Umbilical cord (tissue), 2 donors: ENCODE measurements around the gene SPTB. TPM values are rescaled to one million over a fixed set of nuclear protein-coding genes. Genes with fewer than 3 reads are reported as not detected.

ENCODE experiments used
- DNase-seq: peaks from one replicate; pipeline ENCODE4 v3.0.0-alpha.2; 2015; ENCODE audit warnings: low spot score
- total RNA-seq: library from RNA; depleted of rRNA; stranded (reverse); fragments of >200 nt; gene quantifications from one replicate; pipeline ENCODE4 v1.2.3, GENCODE V29; 2014; ENCODE audit warnings: low replicate concordance; ENCODE audit not compliant: insufficient read depth

Gene SPTB
- total RNA-seq, 1 donor from 2014 or later = 25.0 TPM

DNA sequence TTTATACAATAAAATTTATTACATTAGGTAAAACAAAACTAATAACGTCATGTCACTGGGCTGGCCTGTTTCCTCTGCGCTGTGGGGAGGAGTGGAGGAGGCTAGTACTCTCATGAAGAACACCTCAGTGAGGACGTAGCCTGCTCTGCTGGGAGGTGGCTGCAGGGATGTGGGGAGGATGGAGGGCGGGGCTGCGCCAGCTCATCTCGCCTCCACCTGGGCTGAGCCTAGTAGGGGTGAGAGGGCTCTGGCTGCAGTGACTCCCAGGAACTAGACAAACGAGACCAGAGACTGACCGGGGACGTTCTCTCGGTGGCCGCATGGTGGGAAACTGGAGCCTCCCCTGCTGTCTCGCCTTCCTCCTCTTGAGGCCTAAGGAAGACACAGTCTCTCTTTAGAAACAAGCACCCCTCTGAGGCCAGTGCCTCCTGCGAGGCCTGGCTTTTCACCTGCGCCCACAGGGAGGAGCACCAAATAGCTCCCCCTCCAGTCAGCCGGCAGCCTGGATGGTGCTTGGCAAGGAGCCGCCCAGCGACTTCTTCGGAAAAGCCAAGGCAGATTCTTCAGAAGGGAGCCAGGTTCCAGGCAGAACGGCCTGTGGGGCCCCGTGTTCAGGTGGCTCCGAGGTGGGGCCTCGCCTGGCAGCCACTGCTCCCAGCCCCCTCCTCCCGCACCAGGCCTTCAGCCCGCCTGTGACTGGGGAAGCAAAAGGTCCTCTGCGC is 113.1 kb downstream of the SPTB start:
- DNase-seq = no peak

- DNase-seq = no peak
Observed at GRCh38 chr14:64765740-64766302, 113.9 kb downstream of the SPTB start.

- DNase-seq = peak; percentile 84
Observed at GRCh38 chr14:64764641-64765520, 114.8 kb downstream of the SPTB start.

DNA sequence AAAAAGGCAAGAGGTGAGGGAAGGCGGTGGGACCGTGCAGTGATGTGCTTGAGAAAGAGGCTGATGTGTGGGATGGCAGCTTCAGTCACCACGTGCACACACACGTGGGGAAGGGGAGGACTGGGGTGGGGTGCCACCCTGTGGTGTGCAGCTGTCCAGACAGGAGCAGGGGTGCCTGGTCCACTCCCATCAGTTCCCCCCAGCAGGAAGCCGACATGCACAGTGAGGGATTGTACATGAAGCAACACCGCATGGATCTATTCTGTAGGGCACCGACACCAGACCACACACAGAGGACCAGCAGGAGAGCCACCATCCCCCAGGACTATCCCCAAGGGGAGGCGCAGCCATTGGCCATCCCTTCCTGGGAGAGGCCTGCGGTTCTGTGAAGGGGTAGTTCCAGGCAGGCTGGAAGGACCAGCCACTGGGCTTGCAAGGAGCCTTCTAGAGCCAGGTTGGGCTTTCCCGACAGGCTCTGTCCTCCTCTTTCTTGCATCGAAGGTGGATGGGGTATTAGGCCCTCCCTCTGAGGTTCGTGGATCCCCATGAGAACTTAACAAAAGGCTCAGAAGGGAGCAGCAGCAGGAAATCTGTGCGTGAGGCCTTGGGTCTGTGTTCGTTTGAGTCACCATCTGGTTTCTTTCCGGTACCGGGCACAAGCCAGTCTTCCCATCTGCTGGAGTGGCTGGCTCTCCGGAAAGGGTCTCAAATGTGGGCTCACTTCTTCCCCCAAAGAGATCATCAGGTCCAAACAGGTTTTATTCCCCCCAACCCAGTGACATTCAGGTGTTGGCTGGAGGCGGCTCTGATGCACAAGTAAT is 115.7 kb downstream of the SPTB start:
- DNase-seq = peak; percentile 46

DNA sequence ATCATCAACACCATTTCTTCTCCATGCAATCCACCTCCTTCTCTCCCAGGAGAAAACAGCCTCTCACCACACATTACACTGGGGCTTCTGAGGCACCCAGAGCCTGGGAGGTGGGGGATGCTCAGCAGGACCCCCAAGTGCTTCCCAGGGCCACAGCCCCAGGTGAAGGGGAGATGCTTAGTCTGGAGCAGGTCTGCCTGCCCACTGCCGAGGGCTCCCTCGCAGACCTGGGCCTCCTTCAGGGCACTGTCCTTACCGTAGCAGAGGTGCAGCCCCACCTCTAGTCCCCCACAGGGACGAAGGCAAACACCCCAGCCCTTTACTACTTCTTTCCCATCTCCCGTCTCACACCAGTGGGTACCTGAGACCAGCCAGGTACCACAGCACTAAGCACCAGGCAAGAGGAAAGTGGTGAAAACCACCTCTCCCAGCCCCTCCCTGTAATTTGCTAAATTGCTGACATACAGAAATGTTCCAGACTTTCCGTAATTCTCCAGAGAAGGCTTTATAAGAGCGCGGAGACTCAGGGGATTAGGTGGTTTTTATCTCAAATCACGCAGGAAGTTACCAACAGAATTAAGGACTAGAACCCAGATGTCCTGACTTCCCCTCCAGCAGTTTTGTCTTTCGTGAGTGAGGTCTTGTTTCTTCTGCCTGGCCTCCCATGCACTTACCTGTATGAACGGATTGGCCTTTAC is 116.5 kb downstream of the SPTB start:
- peak; percentile 88 for DNase-seq

GRCh38 chr14:64762044-64763034 is 117.4 kb downstream of the SPTB start:
- peak; percentile 98 for DNase-seq

GRCh38 chr14:64761441-64762043 is 118.2 kb downstream of the SPTB start:
- no peak for DNase-seq

- DNase-seq = no peak
Observed at GRCh38 chr14:64760916-64761315, 118.8 kb downstream of the SPTB start.

GRCh38 chr14:64760146-64760755 is 119.5 kb downstream of the SPTB start:
- no peak for DNase-seq

DNA sequence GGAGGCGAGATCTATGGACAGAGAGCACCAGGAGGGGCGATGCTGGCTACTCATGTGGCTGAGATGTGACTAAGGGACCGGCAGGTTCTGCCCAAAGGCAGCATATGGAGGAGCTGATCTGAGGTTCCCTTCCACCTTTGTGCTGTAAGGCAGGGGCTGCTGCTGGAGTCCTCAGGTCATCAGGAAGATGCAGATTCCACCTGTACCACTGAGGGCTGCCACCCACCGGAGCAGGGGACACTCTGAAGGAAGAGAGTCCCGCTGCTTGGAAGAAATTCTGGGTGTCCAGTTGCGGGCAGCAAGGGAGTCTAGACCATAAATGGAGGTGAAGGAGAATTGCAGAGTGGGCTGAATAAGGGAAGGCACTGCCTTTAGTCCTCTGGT is 120.2 kb downstream of the SPTB start:
- no peak for DNase-seq

DNA sequence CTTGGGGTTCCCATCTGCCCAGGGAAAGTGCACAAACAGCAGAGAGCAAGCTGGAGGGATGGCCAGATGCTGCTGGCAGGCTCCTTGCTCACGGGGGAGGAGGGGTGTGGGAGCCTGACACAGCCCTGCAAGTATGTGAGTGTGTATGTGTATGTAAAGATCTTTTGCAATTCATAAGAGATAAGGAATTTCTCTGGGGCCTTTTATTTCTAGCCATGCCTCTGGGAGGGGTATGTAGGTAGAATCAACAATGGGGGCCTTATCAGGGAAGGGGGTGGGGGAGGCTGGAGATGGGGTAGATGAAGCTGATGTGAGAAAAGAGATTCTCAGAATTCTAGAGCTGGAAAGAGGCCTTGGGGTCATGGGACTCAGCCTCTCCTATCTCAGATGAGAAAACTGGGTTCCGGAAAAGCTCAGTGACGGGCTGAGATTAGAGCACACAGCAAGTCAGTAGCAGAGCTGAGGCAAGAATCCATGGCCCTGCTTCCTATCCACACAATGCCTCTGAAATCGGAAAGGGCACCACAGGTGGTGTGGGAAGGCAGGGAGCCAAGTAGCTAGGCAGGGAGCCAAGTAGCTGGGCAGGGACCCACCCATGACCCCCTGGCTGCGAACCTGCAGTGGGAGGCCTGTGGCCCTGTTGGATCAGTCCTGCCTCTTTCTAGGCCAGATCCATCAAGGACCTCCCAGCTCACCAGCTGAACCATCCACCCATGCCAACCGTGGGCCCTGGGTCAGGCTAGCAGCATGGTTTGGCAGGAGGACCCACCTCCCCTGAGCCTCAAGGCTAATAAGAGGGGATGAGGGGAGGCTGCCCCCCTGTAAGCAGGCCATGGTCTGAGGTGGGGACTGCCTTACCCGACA is 120.8 kb downstream of the SPTB start:
- peak; percentile 97 for DNase-seq

DNA sequence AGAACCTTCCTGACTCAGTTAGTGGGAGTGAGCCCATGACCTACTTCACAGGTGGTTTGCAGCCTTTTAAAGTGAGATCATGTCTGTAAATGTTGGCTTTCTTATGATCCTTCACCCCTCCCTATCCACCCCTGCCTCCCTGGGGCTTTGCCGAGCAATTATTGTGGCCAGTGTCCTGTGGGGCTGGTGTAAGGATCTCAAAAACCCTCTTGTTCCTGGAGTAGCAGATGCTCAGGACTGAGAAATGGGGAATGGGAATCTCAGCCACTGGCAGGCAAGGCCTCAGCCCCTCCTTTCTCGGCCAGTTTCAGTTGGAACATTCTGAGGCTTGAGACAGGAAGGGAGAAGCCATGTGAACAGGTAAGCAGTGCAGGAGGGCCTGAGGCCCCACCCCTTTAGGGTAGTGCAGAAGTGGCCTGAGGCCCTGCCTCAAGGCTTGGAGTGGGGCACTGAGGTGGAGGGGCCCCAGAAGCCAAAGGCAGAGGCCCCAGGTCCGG is 121.6 kb downstream of the SPTB start:
- peak; percentile 64 for DNase-seq

GRCh38 chr14:64757601-64758000 is 122.1 kb downstream of the SPTB start:
- DNase-seq = no peak

- no peak for DNase-seq
Observed at GRCh38 chr14:64756712-64757111, 123.0 kb downstream of the SPTB start.

DNA sequence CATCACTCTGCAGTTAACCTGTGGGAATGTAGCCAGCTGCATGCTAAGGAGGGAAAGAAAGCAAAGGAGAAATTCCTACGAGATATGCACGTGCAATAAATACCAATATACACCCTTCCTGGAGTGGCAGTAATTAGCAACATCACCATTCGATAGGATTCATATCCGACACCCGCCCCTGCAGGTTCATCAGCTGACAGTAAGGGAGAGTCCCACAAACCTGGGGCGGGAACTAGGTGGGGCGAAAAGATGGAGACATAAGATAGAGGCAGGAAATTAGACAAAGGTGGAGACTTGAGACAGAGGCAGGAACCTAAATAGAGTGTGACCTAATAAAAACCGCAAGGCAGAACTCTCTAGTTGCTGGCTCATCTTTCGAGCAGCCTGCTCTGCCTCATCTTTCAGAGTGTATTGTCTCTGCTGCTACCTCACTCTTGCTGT is 123.9 kb downstream of the SPTB start:
- DNase-seq = peak; percentile 65

- DNase-seq = no peak
Observed at GRCh38 chr14:64754685-64755084, 125.0 kb downstream of the SPTB start.

- no peak for DNase-seq
Observed at GRCh38 chr14:64753999-64754398, 125.7 kb downstream of the SPTB start.

DNA sequence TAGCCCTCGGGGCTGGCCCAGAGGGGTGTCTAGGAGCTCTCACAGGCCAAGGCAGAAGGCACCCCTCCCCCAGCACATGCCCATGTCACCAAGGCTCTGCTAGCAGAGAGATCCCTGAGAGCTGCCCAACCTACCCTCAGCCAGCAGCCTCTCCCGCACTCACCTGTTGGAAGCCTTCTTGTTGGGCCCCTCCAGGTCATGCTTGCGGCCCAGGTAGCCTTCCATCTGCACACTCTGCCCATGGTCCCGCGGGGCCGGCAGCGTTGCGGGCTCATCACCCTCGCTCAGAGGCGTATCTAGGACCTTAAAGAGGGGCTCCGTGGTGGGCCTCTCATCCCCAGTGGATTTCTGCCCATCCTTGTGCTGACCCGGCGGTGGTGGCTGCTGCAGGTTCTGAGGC is 126.3 kb downstream of the SPTB start:
- no peak for DNase-seq
